LNCaP clone FGC (cell line): Measurements from ENCODE around the gene FBN1.

ENCODE experiments used
- DNase-seq: peaks from one replicate; pipeline ENCODE4 v3.0.0-alpha.2; 2011; ENCODE audit warnings: low read depth
- H3K4me3 ChIP-seq: 2 replicates; pipeline ENCODE4 v1.5.1; 2011; ENCODE audit warnings: mild to moderate bottlenecking, low read depth, low read length, control low read depth
- CTCF ChIP-seq: IDR thresholded peaks from 2 replicates; pipeline ENCODE4 v1.5.1; 2012; ENCODE audit warnings: mild to moderate bottlenecking; ENCODE audit not compliant: control insufficient read depth, insufficient read depth; ENCODE audit errors: extremely low read depth

FBN1 gene

GRCh38 chr15:48421362-48421761 is 224.1 kb downstream of the FBN1 start:
- TF ChIP-seq CTCF = no peak
- no peak for DNase-seq
- H3K4me3 ChIP-seq = no peak overlapping the region

GRCh38 chr15:48419896-48420295 is 225.6 kb downstream of the FBN1 start:
- no peak for DNase-seq
- no peak for TF ChIP-seq CTCF
- H3K4me3 ChIP-seq = no peak overlapping the region

- TF ChIP-seq CTCF = no peak
- no peak for DNase-seq
- no peak overlapping the region for H3K4me3 ChIP-seq
These were observed 227.2 kb downstream of the FBN1 start for GRCh38 chr15:48418343-48418742.

GRCh38 chr15:48416301-48416700 is 229.2 kb downstream of the FBN1 start:
- no peak for DNase-seq
- no peak overlapping the region for H3K4me3 ChIP-seq
- no peak for TF ChIP-seq CTCF

GRCh38 chr15:48415036-48415886 is 230.2 kb downstream of the FBN1 start:
- H3K4me3 ChIP-seq = no peak overlapping the region
- TF ChIP-seq CTCF = no peak
- peak; percentile 87 for DNase-seq

- no peak overlapping the region for H3K4me3 ChIP-seq
- no peak for DNase-seq
- TF ChIP-seq CTCF = no peak
These were observed 231.5 kb downstream of the FBN1 start for GRCh38 chr15:48414015-48414414.

GRCh38 chr15:48413304-48413703 is 232.2 kb downstream of the FBN1 start:
- no peak for DNase-seq
- no peak for TF ChIP-seq CTCF

More at GRCh38 chr15:48413304-48413703, 232.2 kb downstream of the FBN1 start:
- H3K4me3 ChIP-seq = no peak overlapping the region
